ENCODE results near the gene MEGF9.

Gene MEGF9

DNA sequence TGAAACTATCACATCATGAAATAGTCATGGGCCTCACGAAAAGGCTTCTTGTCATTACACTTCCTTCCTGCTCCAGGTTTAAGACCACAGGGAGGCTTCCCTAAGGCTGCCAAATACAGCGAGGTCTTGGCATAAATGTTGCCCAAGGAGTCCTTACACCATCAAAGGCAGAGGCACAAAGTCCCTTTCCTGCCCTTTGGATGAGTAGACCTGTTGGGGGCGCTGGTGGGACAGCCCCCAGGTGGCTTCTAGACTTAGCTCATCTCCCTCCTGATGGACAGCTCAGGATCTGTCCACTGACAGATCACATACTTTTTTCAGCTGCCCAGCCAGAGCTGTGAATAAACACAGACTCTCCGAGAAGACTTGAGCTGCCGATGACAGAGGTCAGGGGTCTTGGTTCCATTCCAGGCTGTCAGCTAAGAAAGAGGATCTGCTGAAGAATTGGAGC lies 15.5 kb upstream of the MEGF9 start:
- TF ChIP-seq, protein P1, sequence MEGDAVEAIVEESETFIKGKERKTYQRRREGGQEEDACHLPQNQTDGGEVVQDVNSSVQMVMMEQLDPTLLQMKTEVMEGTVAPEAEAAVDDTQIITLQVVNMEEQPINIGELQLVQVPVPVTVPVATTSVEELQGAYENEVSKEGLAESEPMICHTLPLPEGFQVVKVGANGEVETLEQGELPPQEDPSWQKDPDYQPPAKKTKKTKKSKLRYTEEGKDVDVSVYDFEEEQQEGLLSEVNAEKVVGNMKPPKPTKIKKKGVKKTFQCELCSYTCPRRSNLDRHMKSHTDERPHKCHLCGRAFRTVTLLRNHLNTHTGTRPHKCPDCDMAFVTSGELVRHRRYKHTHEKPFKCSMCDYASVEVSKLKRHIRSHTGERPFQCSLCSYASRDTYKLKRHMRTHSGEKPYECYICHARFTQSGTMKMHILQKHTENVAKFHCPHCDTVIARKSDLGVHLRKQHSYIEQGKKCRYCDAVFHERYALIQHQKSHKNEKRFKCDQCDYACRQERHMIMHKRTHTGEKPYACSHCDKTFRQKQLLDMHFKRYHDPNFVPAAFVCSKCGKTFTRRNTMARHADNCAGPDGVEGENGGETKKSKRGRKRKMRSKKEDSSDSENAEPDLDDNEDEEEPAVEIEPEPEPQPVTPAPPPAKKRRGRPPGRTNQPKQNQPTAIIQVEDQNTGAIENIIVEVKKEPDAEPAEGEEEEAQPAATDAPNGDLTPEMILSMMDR (IDR thresholded peaks at IDR 0.05; ENCODE audit: insufficient read depth, low read length, poor library complexity, severe bottlenecking) = peak; percentile 54
- DNase-seq (ENCODE audit: extremely low read depth, insufficient read length) = no peak
- Histone ChIP-seq H3K36me3 (ENCODE audit: control insufficient read depth, insufficient read depth, low read length) (no peaks in the 10 kb centered on the region), H3K4me3 (replicated peaks; ENCODE audit: low read depth, low read length) (no peak overlapping the region), H3K27me3 (replicated peaks; ENCODE audit: control insufficient read depth, insufficient read depth, low read length) (no peaks in the 10 kb centered on the region)

GRCh38 chr9:120726484-120726883 lies 12.2 kb upstream of the MEGF9 start:
- DNase-seq (ENCODE audit: extremely low read depth, insufficient read length) = no peak
- H3K36me3 ChIP-seq (ENCODE audit: control insufficient read depth, insufficient read depth, low read length) = no peaks in the 10 kb centered on the region
- TF ChIP-seq, protein P1 (IDR thresholded peaks at IDR 0.05; ENCODE audit: insufficient read depth, low read length, poor library complexity, severe bottlenecking) = no peak
- no peak overlapping the region for H3K4me3 ChIP-seq (replicated peaks; ENCODE audit: low read depth, low read length)
- H3K27me3 ChIP-seq (replicated peaks; ENCODE audit: control insufficient read depth, insufficient read depth, low read length) = no peaks in the 10 kb centered on the region

DNA sequence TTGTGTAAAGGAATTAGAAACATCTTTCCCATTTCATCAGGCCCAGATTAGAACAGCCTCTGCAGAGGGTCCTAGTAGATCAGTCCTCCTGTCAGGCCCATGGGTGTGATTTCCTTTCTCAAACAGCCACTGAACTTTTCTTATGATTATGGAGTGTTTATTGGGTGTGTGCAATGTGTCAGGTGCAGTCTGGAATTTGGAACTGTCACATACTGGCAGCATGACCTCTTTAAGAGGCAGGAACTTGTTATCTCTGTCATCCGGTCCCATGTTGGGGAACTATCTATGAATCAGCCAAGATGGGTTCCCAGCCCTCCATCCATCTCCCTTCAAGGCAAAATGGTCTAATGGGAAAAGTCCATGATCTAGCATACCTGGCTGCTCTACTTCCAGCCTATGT lies 11.6 kb upstream of the MEGF9 start:
- H3K36me3 ChIP-seq (ENCODE audit: control insufficient read depth, insufficient read depth, low read length) = no peaks in the 10 kb centered on the region
- no peaks in the 10 kb centered on the region for H3K27me3 ChIP-seq (replicated peaks; ENCODE audit: control insufficient read depth, insufficient read depth, low read length)
- TF ChIP-seq, protein P1 (IDR thresholded peaks at IDR 0.05; ENCODE audit: insufficient read depth, low read length, poor library complexity, severe bottlenecking) = no peak
- H3K4me3 ChIP-seq (replicated peaks; ENCODE audit: low read depth, low read length) = no peak overlapping the region
- no peak for DNase-seq (ENCODE audit: extremely low read depth, insufficient read length)

DNA sequence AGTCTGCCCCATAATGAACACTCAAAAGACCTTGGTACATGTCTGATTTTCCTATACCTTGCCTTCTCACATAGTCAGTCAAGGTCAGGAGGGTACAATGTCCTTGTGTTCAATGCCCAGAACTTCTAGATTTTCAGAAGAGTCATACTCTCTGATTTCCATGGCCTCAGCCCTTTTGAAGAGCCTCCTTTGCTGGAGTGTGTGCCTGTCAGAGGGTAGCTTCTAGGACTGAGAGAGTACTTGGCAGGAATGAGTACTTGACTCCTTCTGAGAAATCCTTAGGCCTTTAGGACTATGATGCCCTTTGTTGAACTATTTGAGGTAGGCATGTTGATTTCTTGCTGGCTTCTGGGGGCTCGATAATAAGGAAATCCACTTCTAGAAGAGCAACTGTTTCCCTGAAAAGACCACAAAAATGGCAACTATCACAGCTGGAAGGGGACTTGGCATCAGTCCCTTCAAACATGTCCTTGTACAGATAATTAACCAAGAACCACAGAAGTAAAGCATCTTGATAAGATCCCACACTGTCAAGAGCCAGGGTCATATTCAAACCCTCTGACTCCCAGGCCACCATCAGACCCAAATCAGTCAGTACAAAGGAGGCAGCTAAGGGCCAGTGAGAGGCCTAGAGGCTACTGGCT lies 10.6 kb upstream of the MEGF9 start:
- H3K27me3 ChIP-seq (replicated peaks; ENCODE audit: control insufficient read depth, insufficient read depth, low read length) = no peaks in the 10 kb centered on the region
- TF ChIP-seq, protein P1 (IDR thresholded peaks at IDR 0.05; ENCODE audit: insufficient read depth, low read length, poor library complexity, severe bottlenecking) = no peak
- no peak for DNase-seq (ENCODE audit: extremely low read depth, insufficient read length)
- no peaks in the 10 kb centered on the region for H3K36me3 ChIP-seq (ENCODE audit: control insufficient read depth, insufficient read depth, low read length)
- no peak overlapping the region for H3K4me3 ChIP-seq (replicated peaks; ENCODE audit: low read depth, low read length)

GRCh38 chr9:120723565-120723964 lies 9.3 kb upstream of the MEGF9 start:
- no peak for DNase-seq (ENCODE audit: extremely low read depth, insufficient read length)
- Histone ChIP-seq H3K27me3 (replicated peaks; ENCODE audit: control insufficient read depth, insufficient read depth, low read length) (no peaks in the 10 kb centered on the region), H3K4me3 (replicated peaks; ENCODE audit: low read depth, low read length) (no peak overlapping the region), H3K36me3 (ENCODE audit: control insufficient read depth, insufficient read depth, low read length) (no peaks in the 10 kb centered on the region)
- TF ChIP-seq, protein P1 (IDR thresholded peaks at IDR 0.05; ENCODE audit: insufficient read depth, low read length, poor library complexity, severe bottlenecking) = no peak

DNA sequence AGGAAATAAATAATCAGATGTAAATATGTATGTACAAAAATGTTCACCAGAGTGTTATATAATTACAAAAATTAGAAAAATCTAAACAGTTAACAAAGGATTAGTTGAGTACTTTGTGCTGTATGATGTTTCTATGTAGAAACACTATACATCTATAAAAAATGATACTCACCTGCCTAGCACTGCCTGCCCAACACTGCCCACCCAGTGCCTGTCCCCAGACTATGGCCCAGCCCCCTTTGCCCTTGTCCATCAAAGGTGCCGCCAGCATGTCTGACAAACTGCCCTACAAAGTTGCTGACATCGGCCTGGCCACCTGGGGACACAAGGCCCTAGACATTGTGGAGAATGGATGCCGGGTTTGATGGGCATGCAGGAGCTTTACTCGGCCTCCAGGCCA lies 6.1 kb upstream of the MEGF9 start:
- Histone ChIP-seq H3K36me3 (ENCODE audit: control insufficient read depth, insufficient read depth, low read length) (no peaks in the 10 kb centered on the region), H3K27me3 (replicated peaks; ENCODE audit: control insufficient read depth, insufficient read depth, low read length) (no peaks in the 10 kb centered on the region), H3K4me3 (replicated peaks; ENCODE audit: low read depth, low read length) (no peak overlapping the region)
- TF ChIP-seq, protein P1 (IDR thresholded peaks at IDR 0.05; ENCODE audit: insufficient read depth, low read length, poor library complexity, severe bottlenecking) = no peak
- DNase-seq (ENCODE audit: extremely low read depth, insufficient read length) = no peak
